Measurements from ENCODE around the gene NCAM1. TPM values are rescaled to one million over a fixed set of nuclear protein-coding genes. Genes with fewer than 3 reads are reported as not detected.

NCAM1 gene
- polyA plus RNA-seq, 1 donor (not counting 4 experiments of a cell fraction or from before 2014, with no cell fraction given), result 0.04 TPM

- Histone ChIP-seq H3K36me3 (ENCODE audit: control insufficient read depth in 2 of 2, extremely low read depth in 1 of 2, insufficient read depth in 2 of 2, low read length in 2 of 2) (no peaks in the 10 kb centered on the region), H3K79me2 (ENCODE audit: control insufficient read depth, insufficient read depth, low read length) (no peaks in the 10 kb centered on the region), H3K9me1 (ENCODE audit: control insufficient read depth, extremely low read depth, insufficient read depth, low read length) (no peaks in the 10 kb centered on the region), H3K9ac (ENCODE audit: control insufficient read depth, extremely low read depth, insufficient read depth, low read length) (no peak overlapping the region), H3K9me3 (ENCODE audit: control insufficient read depth, low read depth, low read length) (no peaks in the 10 kb centered on the region), H2AFZ (ENCODE audit: control insufficient read depth, low read length) (no peak overlapping the region), H3K27ac (ENCODE audit: control insufficient read depth, insufficient read depth, low read length) (no peak overlapping the region), H3K4me1 (ENCODE audit: control insufficient read depth, extremely low read depth, insufficient read depth, low read length) (peaks cover 10% of the 10 kb centered on the region), H3K4me2 (ENCODE audit: control insufficient read depth, extremely low read depth, insufficient read depth, low read depth, low read length) (no peak overlapping the region), H4K20me1 (ENCODE audit: control insufficient read depth, extremely low read depth, insufficient read depth, low read length) (no peaks in the 10 kb centered on the region), H3K27me3 (ENCODE audit: control insufficient read depth, extremely low read depth, insufficient read depth, low read length) (no peaks in the 10 kb centered on the region), H3K4me3 (ENCODE audit: control insufficient read depth in 2 of 3, extremely low read depth in 1 of 3, insufficient read depth in 2 of 3, low read depth in 1 of 3, low read length in 3 of 3) (no peak overlapping the region)
- dilution Hi-C loops (cut with MboI; ENCODE audit: extremely low pct_ligation_motif_present, low sequenced_read_pairs), result no loop called here
- FAIRE-seq, result no peak
- no peak for DNase-seq (ENCODE audit: low read depth, low spot score)
- TF ChIP-seq CTCF (optimal IDR thresholded peaks at IDR 0.05 in 1 of 3, IDR thresholded peaks at IDR 0.05 in 1 of 3, conservative IDR thresholded peaks at IDR 0.05 in 1 of 3; ENCODE audit: extremely low read depth in 1 of 3, insufficient read depth in 2 of 3, low read length in 3 of 3), result no peak
- no peak for TF ChIP-seq EZH2 (IDR thresholded peaks at IDR 0.05; ENCODE audit: low read length)
Observed at GRCh38 chr11:113045146-113045545, 83.9 kb downstream of the NCAM1 start.

GRCh38 chr11:113046866-113047265 is 85.6 kb downstream of the NCAM1 start:
- TF ChIP-seq EZH2 (IDR thresholded peaks at IDR 0.05; ENCODE audit: low read length) (no peak), CTCF (optimal IDR thresholded peaks at IDR 0.05 in 1 of 3, IDR thresholded peaks at IDR 0.05 in 1 of 3, conservative IDR thresholded peaks at IDR 0.05 in 1 of 3; ENCODE audit: extremely low read depth in 1 of 3, insufficient read depth in 2 of 3, low read length in 3 of 3) (no peak)

More at GRCh38 chr11:113046866-113047265, 85.6 kb downstream of the NCAM1 start:
- H3K79me2 ChIP-seq (ENCODE audit: control insufficient read depth, insufficient read depth, low read length), result no peaks in the 10 kb centered on the region
- no peaks in the 10 kb centered on the region for H4K20me1 ChIP-seq (ENCODE audit: control insufficient read depth, extremely low read depth, insufficient read depth, low read length)
- H3K9ac ChIP-seq (ENCODE audit: control insufficient read depth, extremely low read depth, insufficient read depth, low read length), result no peak overlapping the region
- H2AFZ ChIP-seq (ENCODE audit: control insufficient read depth, low read length), result no peak overlapping the region
- H3K4me2 ChIP-seq (ENCODE audit: control insufficient read depth, extremely low read depth, insufficient read depth, low read depth, low read length), result no peak overlapping the region
- FAIRE-seq (no peak), DNase-seq (ENCODE audit: low read depth, low spot score) (no peak)
- dilution Hi-C loops (cut with MboI; ENCODE audit: extremely low pct_ligation_motif_present, low sequenced_read_pairs), result no loop called here
- no peak overlapping the region for H3K4me3 ChIP-seq (ENCODE audit: control insufficient read depth in 2 of 3, extremely low read depth in 1 of 3, insufficient read depth in 2 of 3, low read depth in 1 of 3, low read length in 3 of 3)
- H3K36me3 ChIP-seq (ENCODE audit: control insufficient read depth in 2 of 2, extremely low read depth in 1 of 2, insufficient read depth in 2 of 2, low read length in 2 of 2), result no peaks in the 10 kb centered on the region
- H3K27ac ChIP-seq (ENCODE audit: control insufficient read depth, insufficient read depth, low read length), result no peak overlapping the region
- H3K9me3 ChIP-seq (ENCODE audit: control insufficient read depth, low read depth, low read length), result no peaks in the 10 kb centered on the region
- no peaks in the 10 kb centered on the region for H3K9me1 ChIP-seq (ENCODE audit: control insufficient read depth, extremely low read depth, insufficient read depth, low read length)
- H3K4me1 ChIP-seq (ENCODE audit: control insufficient read depth, extremely low read depth, insufficient read depth, low read length), result peaks cover 10% of the 10 kb centered on the region
- no peaks in the 10 kb centered on the region for H3K27me3 ChIP-seq (ENCODE audit: control insufficient read depth, extremely low read depth, insufficient read depth, low read length)
